Progenitor cell of endocrine pancreas (in vitro differentiated cells): ENCODE results near the gene CYP1A1. TPM values are rescaled to one million over a fixed set of nuclear protein-coding genes. Genes with fewer than 3 reads are reported as not detected.

ENCODE experiments used
- DNase-seq: peaks from one replicate; pipeline ENCODE4 v3.0.0; 2021; ENCODE audit warnings: low spot score; ENCODE audit not compliant: unreplicated experiment
- H3K27ac Mint-ChIP-seq: 2 replicates; pipeline ENCODE4 v1.8.0; 2021; ENCODE audit warnings: mild to moderate bottlenecking, moderate library complexity, mixed read lengths
- H3K27me3 Mint-ChIP-seq: 2 replicates; pipeline ENCODE4 v1.8.0; 2021; ENCODE audit warnings: mixed read lengths
- H3K36me3 Mint-ChIP-seq: 2 replicates; pipeline ENCODE4 v1.8.0; 2022; ENCODE audit warnings: mixed read lengths; ENCODE audit not compliant: insufficient read depth
- H3K4me1 Mint-ChIP-seq: 2 replicates; pipeline ENCODE4 v1.8.0; 2021; ENCODE audit warnings: low read depth, mixed read lengths
- H3K4me3 Mint-ChIP-seq: 2 replicates; pipeline ENCODE4 v1.8.0; 2021; ENCODE audit warnings: low read depth, mild to moderate bottlenecking, moderate library complexity, mixed read lengths
- H3K9me3 Mint-ChIP-seq: 2 replicates; pipeline ENCODE4 v1.8.0; 2021; ENCODE audit warnings: low read depth, mixed read lengths
- total RNA-seq: library from RNA; stranded (reverse); gene quantifications from 2 replicates; pipeline ENCODE4 v1.2.1, GENCODE V29; 2021
- TF ChIP-seq, protein P1 (sequence below): fragments of 200-600 bp; sonication (generic); IDR thresholded peaks from one replicate; pipeline ENCODE4 v1.5.0; 2021; ENCODE audit warnings: antibody characterized with exemption, mild to moderate bottlenecking; ENCODE audit not compliant: unreplicated experiment

CYP1A1 gene
- total RNA-seq, 1 donor from 2014 or later: 1.5 TPM

DNA sequence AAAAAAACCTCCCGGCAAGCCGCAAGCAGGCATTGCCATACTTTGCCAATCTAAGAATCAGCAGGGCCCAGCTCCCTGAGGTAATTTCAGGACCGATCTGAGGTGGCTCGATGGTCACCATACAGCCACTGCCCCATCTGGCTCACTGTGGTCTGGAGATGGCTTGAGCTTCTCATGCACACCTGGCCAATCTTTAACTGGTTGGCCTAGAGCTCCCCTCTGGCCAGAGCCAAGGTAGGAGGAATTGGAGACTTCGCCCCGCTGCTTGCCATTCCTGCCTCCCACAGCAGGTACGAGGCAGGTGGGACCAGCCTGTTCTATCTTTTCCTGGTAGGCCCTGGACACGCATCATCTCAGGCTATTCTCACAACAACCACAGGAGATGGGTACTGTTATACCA, 33.4 kb upstream of the CYP1A1 start:
- peaks cover 5% of the 10 kb centered on the region for H3K4me1 Mint-ChIP-seq

DNA sequence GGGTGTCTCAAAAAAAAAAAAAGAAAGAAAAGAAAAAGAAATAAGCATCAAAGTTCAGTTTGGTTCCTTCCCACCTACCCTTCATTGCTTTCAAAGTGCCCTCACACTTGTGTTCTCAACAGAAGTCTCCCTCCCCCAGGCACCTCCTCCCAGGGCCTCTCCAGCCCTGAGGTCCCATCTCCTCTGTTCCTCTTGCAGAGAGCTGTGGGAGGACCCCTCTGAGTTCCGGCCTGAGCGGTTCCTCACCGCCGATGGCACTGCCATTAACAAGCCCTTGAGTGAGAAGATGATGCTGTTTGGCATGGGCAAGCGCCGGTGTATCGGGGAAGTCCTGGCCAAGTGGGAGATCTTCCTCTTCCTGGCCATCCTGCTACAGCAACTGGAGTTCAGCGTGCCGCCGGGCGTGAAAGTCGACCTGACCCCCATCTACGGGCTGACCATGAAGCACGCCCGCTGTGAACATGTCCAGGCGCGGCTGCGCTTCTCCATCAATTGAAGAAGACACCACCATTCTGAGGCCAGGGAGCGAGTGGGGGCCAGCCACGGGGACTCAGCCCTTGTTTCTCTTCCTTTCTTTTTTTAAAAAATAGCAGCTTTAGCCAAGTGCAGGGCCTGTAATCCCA, 29.4 kb upstream of the CYP1A1 start:
- Mint-ChIP-seq H3K27me3 (peaks cover 4% of the 10 kb centered on the region), H3K27ac (no peak overlapping the region), H3K4me1 (no peaks in the 10 kb centered on the region), H3K4me3 (no peak overlapping the region), H3K36me3 (no peaks in the 10 kb centered on the region), H3K9me3 (no peaks in the 10 kb centered on the region)
- TF ChIP-seq, protein P1, sequence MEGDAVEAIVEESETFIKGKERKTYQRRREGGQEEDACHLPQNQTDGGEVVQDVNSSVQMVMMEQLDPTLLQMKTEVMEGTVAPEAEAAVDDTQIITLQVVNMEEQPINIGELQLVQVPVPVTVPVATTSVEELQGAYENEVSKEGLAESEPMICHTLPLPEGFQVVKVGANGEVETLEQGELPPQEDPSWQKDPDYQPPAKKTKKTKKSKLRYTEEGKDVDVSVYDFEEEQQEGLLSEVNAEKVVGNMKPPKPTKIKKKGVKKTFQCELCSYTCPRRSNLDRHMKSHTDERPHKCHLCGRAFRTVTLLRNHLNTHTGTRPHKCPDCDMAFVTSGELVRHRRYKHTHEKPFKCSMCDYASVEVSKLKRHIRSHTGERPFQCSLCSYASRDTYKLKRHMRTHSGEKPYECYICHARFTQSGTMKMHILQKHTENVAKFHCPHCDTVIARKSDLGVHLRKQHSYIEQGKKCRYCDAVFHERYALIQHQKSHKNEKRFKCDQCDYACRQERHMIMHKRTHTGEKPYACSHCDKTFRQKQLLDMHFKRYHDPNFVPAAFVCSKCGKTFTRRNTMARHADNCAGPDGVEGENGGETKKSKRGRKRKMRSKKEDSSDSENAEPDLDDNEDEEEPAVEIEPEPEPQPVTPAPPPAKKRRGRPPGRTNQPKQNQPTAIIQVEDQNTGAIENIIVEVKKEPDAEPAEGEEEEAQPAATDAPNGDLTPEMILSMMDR: no peak
- no peak for DNase-seq

More for the DNA sequence above, 33.4 kb upstream of the CYP1A1 start:
- H3K36me3 Mint-ChIP-seq: no peaks in the 10 kb centered on the region
- H3K27me3 Mint-ChIP-seq: no peaks in the 10 kb centered on the region
- no peak overlapping the region for H3K4me3 Mint-ChIP-seq
- no peak overlapping the region for H3K27ac Mint-ChIP-seq
- no peaks in the 10 kb centered on the region for H3K9me3 Mint-ChIP-seq
- TF ChIP-seq, protein P1: no peak
- no peak for DNase-seq

DNA sequence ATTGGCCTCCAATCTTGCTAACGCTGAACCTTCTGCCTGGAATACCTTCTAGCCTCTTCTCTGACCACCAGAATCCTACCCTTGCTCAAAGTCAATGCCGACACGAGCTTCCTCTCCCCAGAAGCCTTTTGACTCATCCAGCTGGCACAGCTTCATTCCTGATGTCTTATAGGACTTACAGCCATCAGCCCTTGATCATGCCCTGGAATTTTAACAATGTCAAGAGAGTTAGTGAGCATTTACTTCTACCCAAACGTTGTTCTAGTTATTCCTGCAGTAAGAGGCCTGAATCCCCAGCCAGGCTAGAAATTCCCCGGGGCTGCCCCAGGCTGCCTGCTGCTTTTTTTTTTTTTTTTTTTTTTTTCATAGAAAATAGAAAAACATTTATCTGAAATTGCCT, 27.2 kb upstream of the CYP1A1 start:
- H3K4me3 Mint-ChIP-seq: no peak overlapping the region
- TF ChIP-seq, protein P1: no peak
- H3K36me3 Mint-ChIP-seq: no peaks in the 10 kb centered on the region
- H3K27ac Mint-ChIP-seq: no peak overlapping the region
- DNase-seq: no peak
- H3K27me3 Mint-ChIP-seq: peaks cover 4% of the 10 kb centered on the region
- H3K4me1 Mint-ChIP-seq: no peaks in the 10 kb centered on the region
- H3K9me3 Mint-ChIP-seq: no peaks in the 10 kb centered on the region

- DNase-seq: no peak
- Mint-ChIP-seq H3K27ac (no peak overlapping the region), H3K9me3 (no peaks in the 10 kb centered on the region), H3K4me1 (no peaks in the 10 kb centered on the region), H3K36me3 (no peaks in the 10 kb centered on the region), H3K4me3 (no peak overlapping the region), H3K27me3 (peaks cover 4% of the 10 kb centered on the region)
- TF ChIP-seq, protein P1: no peak
These were observed 26.7 kb upstream of the CYP1A1 start for GRCh38 chr15:74752011-74752410.

GRCh38 chr15:74750751-74751150, 25.4 kb upstream of the CYP1A1 start:
- H3K27ac Mint-ChIP-seq: no peak overlapping the region
- no peaks in the 10 kb centered on the region for H3K4me1 Mint-ChIP-seq
- H3K4me3 Mint-ChIP-seq: no peak overlapping the region
- TF ChIP-seq, protein P1: no peak
- DNase-seq: no peak
- H3K27me3 Mint-ChIP-seq: peaks cover 7% of the 10 kb centered on the region
- H3K9me3 Mint-ChIP-seq: no peaks in the 10 kb centered on the region
- no peaks in the 10 kb centered on the region for H3K36me3 Mint-ChIP-seq
